ENCODE measurements around the gene RALY. TPM values are rescaled to one million over a fixed set of nuclear protein-coding genes. Genes with fewer than 3 reads are reported as not detected.
"Not testable (repeated sequence)": the region's sequence is repeated elsewhere in the genome, so short reads cannot be mapped to it uniquely, and the experiment has no call there.

The RALY gene
- total RNA-seq, 1 donor: 94.6 TPM

- H3K9me3 ChIP-seq (ENCODE audit: low read depth, low read length): no peaks in the 10 kb centered on the region
- no peak overlapping the region for H3K4me3 ChIP-seq (ENCODE audit: low read length)
- peaks cover 61% of the 10 kb centered on the region for H3K4me1 ChIP-seq (ENCODE audit: insufficient read depth, low read length)
- H3K27me3 ChIP-seq (ENCODE audit: insufficient read depth, low read length): no peaks in the 10 kb centered on the region
These were observed 24.5 kb downstream of the RALY start for GRCh38 chr20:34018166-34018565.

GRCh38 chr20:34022151-34022838, 28.6 kb downstream of the RALY start:
- Histone ChIP-seq H3K4me1 (ENCODE audit: insufficient read depth, low read length) (peaks cover 73% of the 10 kb centered on the region), H3K9me3 (ENCODE audit: low read depth, low read length) (no peaks in the 10 kb centered on the region), H3K27me3 (ENCODE audit: insufficient read depth, low read length) (no peaks in the 10 kb centered on the region), H3K4me3 (ENCODE audit: low read length) (no peak overlapping the region)

- Histone ChIP-seq H3K4me1 (ENCODE audit: insufficient read depth, low read length) (peaks cover 69% of the 10 kb centered on the region), H3K27me3 (ENCODE audit: insufficient read depth, low read length) (no peaks in the 10 kb centered on the region), H3K4me3 (ENCODE audit: low read length) (no peak overlapping the region), H3K9me3 (ENCODE audit: low read depth, low read length) (no peaks in the 10 kb centered on the region)
These were observed 29.1 kb downstream of the RALY start for GRCh38 chr20:34022839-34023234.

GRCh38 chr20:34023937-34024722, 30.4 kb downstream of the RALY start:
- H3K9me3 ChIP-seq (ENCODE audit: low read depth, low read length): no peaks in the 10 kb centered on the region
- H3K27me3 ChIP-seq (ENCODE audit: insufficient read depth, low read length): no peaks in the 10 kb centered on the region
- H3K4me1 ChIP-seq (ENCODE audit: insufficient read depth, low read length): peaks cover 67% of the 10 kb centered on the region
- no peak overlapping the region for H3K4me3 ChIP-seq (ENCODE audit: low read length)

- H3K9me3 ChIP-seq (ENCODE audit: low read depth, low read length): no peaks in the 10 kb centered on the region
- H3K27me3 ChIP-seq (ENCODE audit: insufficient read depth, low read length): no peaks in the 10 kb centered on the region
- no peak overlapping the region for H3K4me3 ChIP-seq (ENCODE audit: low read length)
- H3K4me1 ChIP-seq (ENCODE audit: insufficient read depth, low read length): peaks cover 61% of the 10 kb centered on the region
These were observed 31.1 kb downstream of the RALY start for GRCh38 chr20:34024723-34025351.

- H3K27me3 ChIP-seq (ENCODE audit: insufficient read depth, low read length); H3K4me3 ChIP-seq (ENCODE audit: low read length); H3K9me3 ChIP-seq (ENCODE audit: low read depth, low read length): not testable (repeated sequence)
- peaks cover 42% of the 10 kb centered on the region for H3K4me1 ChIP-seq (ENCODE audit: insufficient read depth, low read length)
These were observed 34.3 kb downstream of the RALY start for GRCh38 chr20:34028013-34028412.

- Histone ChIP-seq H3K9me3 (ENCODE audit: low read depth, low read length) (no peaks in the 10 kb centered on the region), H3K27me3 (ENCODE audit: insufficient read depth, low read length) (no peaks in the 10 kb centered on the region), H3K4me1 (ENCODE audit: insufficient read depth, low read length) (peaks cover 28% of the 10 kb centered on the region), H3K4me3 (ENCODE audit: low read length) (no peak overlapping the region)
These were observed 35.7 kb downstream of the RALY start for GRCh38 chr20:34029415-34029814.

- no peak overlapping the region for H3K4me3 ChIP-seq (ENCODE audit: low read length)
- H3K4me1 ChIP-seq (ENCODE audit: insufficient read depth, low read length): peaks cover 17% of the 10 kb centered on the region
- no peaks in the 10 kb centered on the region for H3K27me3 ChIP-seq (ENCODE audit: insufficient read depth, low read length)
- H3K9me3 ChIP-seq (ENCODE audit: low read depth, low read length): no peaks in the 10 kb centered on the region
These were observed 36.7 kb downstream of the RALY start for GRCh38 chr20:34030456-34030855.

- H3K9me3 ChIP-seq (ENCODE audit: low read depth, low read length): no peaks in the 10 kb centered on the region
- H3K27me3 ChIP-seq (ENCODE audit: insufficient read depth, low read length): no peaks in the 10 kb centered on the region
- H3K4me3 ChIP-seq (ENCODE audit: low read length): no peak overlapping the region
- peaks cover 13% of the 10 kb centered on the region for H3K4me1 ChIP-seq (ENCODE audit: insufficient read depth, low read length)
These were observed 40.2 kb downstream of the RALY start for GRCh38 chr20:34033903-34034302.

- Histone ChIP-seq H3K4me1 (ENCODE audit: insufficient read depth, low read length) (peaks cover 15% of the 10 kb centered on the region), H3K4me3 (ENCODE audit: low read length) (no peak overlapping the region), H3K9me3 (ENCODE audit: low read depth, low read length) (no peaks in the 10 kb centered on the region), H3K27me3 (ENCODE audit: insufficient read depth, low read length) (no peaks in the 10 kb centered on the region)
These were observed 43.4 kb downstream of the RALY start for GRCh38 chr20:34037121-34037520.

GRCh38 chr20:34037767-34038166, 44.1 kb downstream of the RALY start:
- peaks cover 15% of the 10 kb centered on the region for H3K4me1 ChIP-seq (ENCODE audit: insufficient read depth, low read length)
- H3K4me3 ChIP-seq (ENCODE audit: low read length): no peak overlapping the region
- H3K27me3 ChIP-seq (ENCODE audit: insufficient read depth, low read length): no peaks in the 10 kb centered on the region
- H3K9me3 ChIP-seq (ENCODE audit: low read depth, low read length): no peaks in the 10 kb centered on the region

GRCh38 chr20:34040300-34040995, 46.7 kb downstream of the RALY start:
- Histone ChIP-seq H3K4me1 (ENCODE audit: insufficient read depth, low read length) (peaks cover 15% of the 10 kb centered on the region), H3K4me3 (ENCODE audit: low read length) (no peak overlapping the region), H3K27me3 (ENCODE audit: insufficient read depth, low read length) (no peaks in the 10 kb centered on the region), H3K9me3 (ENCODE audit: low read depth, low read length) (no peaks in the 10 kb centered on the region)

- no peak overlapping the region for H3K4me3 ChIP-seq (ENCODE audit: low read length)
- no peaks in the 10 kb centered on the region for H3K27me3 ChIP-seq (ENCODE audit: insufficient read depth, low read length)
- H3K4me1 ChIP-seq (ENCODE audit: insufficient read depth, low read length): peaks cover 15% of the 10 kb centered on the region
- H3K9me3 ChIP-seq (ENCODE audit: low read depth, low read length): no peaks in the 10 kb centered on the region
These were observed 47.5 kb downstream of the RALY start for GRCh38 chr20:34041226-34041625.

GRCh38 chr20:34042262-34042661, 48.6 kb downstream of the RALY start:
- H3K27me3 ChIP-seq (ENCODE audit: insufficient read depth, low read length): no peaks in the 10 kb centered on the region
- H3K4me3 ChIP-seq (ENCODE audit: low read length): no peak overlapping the region
- H3K9me3 ChIP-seq (ENCODE audit: low read depth, low read length): no peaks in the 10 kb centered on the region
- H3K4me1 ChIP-seq (ENCODE audit: insufficient read depth, low read length): peaks cover 10% of the 10 kb centered on the region

- Histone ChIP-seq H3K4me3 (ENCODE audit: low read length) (no peak overlapping the region), H3K9me3 (ENCODE audit: low read depth, low read length) (no peaks in the 10 kb centered on the region), H3K27me3 (ENCODE audit: insufficient read depth, low read length) (no peaks in the 10 kb centered on the region), H3K4me1 (ENCODE audit: insufficient read depth, low read length) (peaks cover 8% of the 10 kb centered on the region)
These were observed 49.3 kb downstream of the RALY start for GRCh38 chr20:34043025-34043424.

Measured in mononuclear cell (primary cell).